ENCODE measurements around the gene CHEK2. TPM values are rescaled to one million over a fixed set of nuclear protein-coding genes. Genes with fewer than 3 reads are reported as not detected.
"Not testable (repeated sequence)": the region's sequence is repeated elsewhere in the genome, so short reads cannot be mapped to it uniquely, and the experiment has no call there.

Gene CHEK2
- total RNA-seq, 1 donor from 2014 or later: 11.0 TPM

GRCh38 chr22:28693041-28693760 lies 48.4 kb downstream of the CHEK2 start:
- not testable (repeated sequence) for DNase-seq (ENCODE audit: low read depth, low spot score)

DNA sequence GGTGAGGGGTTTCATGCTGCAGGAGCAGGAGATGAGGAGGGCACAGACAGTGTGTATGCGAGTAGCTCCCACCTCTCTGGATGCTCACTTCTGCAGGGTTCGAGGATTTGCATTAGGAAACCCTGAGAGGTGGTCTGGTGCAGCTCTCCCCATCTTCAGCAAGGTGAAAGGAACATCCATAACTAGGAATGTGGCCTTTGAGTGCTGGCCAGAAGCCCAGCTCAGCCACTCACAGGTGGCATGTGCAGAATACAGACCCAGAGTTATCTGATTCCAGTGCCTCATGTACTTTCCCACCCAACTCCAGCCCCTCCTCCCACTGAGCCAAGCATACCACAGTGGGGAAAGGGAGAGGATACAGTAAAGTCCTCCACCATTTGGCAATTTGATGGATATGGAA lies 51.8 kb downstream of the CHEK2 start:
- DNase-seq (ENCODE audit: low read depth, low spot score): not testable (repeated sequence)

DNA sequence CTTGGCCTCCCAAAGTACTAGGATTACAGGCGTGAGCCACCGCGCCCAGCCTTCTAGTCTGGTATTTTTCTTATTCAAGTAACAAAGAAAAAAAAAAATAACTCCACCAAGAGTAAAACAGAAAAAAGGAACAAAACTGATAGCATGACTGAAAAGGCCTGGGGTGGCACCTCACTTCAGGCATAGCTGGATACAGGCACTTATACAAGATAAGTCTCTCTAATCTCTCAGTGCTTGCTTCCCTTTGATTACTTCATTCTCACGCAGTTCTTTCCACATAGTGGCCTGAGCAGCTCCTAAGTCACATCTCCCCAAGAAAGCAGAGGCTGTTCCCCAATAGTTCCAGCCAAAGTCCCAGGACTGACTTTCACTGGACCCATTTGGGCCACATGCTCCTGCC lies 58.7 kb downstream of the CHEK2 start:
- DNase-seq (ENCODE audit: low read depth, low spot score): not testable (repeated sequence)

DNA sequence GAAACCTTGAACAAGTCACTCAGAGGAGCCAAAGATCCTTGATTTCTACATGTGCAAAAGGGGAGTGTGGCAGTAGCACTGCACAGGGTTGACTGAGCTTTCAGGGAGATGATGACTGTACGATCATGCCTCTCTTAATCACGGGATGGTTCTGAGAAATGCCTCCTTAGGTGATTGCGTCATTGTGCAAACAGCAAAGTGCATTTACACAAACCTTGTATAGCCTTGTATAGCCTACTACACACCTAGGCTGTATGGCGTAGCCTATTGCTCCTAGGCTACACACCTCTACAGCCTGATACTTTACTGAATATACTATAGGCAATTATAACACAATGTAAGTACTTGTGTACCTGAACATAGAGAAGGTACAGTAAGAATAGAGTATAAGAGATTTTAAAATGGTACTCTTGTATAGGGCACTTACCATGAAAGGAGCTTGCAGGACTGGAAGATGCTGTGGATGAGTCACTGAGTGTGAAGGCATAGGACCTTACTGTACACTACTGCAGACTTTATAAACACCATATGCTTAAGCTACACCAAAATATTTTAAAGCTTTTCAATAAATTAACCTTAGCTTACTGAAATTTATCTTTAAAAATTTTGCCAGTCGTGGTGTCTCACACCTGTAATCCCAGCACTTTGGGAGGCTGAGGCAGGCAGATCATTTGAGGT lies 60.7 kb downstream of the CHEK2 start:
- DNase-seq (ENCODE audit: low read depth, low spot score): not testable (repeated sequence)

DNA sequence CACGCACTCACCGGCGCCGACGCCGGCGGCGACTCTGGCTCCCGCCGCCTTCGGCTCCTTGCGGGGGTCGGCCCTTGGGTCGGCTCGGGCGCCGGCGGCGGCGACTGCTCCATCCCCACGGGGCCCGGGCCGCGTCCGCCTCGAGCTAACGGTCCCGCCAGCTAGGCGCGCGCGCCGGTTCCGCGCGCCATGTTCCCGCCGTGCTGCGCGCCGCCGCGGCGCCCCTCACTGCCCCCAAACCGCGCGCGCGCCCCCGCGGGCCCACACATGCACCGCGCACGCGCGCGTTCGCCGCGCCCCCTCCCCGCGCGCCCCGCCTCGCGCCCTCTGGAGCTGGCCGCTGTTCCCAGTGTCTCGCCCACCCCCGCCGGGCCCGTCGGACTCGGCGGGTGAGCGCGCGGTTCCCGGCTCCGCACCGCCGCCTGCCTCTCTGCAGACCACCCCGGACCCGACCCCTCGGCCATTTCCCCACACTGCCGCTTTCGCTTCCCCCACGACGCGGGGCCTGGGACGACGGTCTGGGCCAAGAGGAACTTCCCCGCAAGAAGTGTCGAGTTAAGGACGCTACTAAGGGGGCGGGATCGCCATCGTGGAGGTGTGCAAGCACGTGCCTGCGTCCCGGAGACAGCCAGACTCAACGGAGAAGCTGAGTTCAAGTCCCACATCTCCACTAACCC lies 61.9 kb downstream of the CHEK2 start, which contains the start of gene TTC28:
TSS of gene TTC28 (minus strand) at position 230 of the 677 bp plus-strand sequence. CDS start at position 113, 117 bp downstream.
- peak; percentile 49 for DNase-seq (ENCODE audit: low read depth, low spot score)

DNA sequence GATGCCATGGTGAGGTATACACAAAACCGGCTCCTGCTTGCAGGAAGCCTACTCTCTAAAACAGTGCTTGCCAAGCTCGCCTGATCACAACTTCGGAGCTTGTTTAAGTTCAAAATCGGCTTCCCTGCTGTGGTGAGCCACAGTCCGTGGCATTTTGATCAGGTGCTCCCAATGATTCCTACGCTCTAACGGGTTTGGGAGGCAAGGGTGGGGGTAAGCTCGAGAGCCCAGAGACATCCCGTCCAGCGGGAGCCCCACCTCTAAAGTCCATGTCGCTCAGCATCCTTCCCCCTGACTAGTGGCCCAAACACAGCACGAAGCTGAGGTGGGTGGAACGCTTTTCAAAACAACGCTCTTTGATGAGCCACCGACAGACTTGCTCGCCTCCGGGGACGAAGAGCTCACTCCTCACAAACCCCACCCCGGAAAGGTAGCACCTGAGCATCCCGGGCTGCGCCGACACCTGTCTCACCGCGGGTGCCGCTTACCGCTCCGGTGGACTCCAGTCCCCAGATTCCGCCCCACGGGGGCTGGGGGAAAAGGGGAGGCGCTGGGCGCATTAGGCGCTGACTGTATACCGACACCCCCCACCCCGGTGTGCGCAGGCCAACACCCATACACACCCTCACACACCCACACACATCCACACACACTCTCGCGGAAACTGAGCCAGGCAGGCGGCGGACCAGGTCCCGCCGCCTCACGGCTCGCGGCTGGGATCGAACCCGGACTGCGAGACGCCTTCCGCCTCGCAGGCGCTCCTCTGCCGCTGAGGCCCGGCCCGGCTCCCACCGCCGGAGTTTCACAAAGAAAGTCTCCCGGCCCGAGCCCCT lies 62.6 kb downstream of the CHEK2 start:
- not testable (repeated sequence) for DNase-seq (ENCODE audit: low read depth, low spot score)

GRCh38 chr22:28678170-28678569 lies 63.5 kb downstream of the CHEK2 start:
- DNase-seq (ENCODE audit: low read depth, low spot score): not testable (repeated sequence)

DNA sequence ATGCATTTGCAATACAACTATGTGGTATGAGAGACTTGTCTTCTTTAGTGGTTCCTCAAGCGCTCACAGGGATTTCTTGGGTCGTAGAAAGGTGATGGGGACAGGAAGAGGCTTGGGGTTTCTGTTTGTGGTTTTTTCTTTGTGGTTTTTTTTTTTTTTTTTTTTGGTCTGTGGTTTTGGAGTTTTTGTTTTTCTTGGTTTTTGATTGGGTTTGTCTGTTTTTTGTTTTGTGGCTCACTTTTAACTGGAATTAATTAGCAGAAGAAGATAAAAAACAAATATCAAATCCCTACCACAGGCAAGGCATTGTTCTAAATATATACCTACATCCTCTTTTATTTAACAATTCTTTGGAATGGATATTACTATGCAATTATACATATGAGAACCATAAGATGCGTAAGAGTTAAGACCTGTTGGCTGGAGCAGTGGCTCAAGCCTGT lies 67.5 kb downstream of the CHEK2 start:
- DNase-seq (ENCODE audit: low read depth, low spot score): no peak

DNA sequence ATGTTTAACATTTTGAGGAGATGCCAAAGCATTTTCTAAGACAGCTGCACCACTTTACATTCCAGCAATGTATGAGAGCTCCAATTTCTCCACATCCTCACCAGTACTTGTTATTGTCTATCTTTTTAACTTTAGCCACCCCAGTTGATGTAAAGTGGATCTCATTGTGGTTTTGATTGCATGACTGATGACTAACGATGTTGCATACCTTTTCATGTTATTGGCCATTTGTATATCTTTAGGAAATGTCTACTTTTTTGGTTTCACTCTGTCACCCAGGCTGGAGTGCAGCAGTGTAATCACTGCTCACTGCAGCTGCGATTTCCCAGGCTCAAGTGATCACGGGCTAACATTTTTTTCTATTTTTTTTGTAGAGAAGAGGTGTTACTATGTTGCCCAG lies 70.9 kb downstream of the CHEK2 start:
- no peak for DNase-seq (ENCODE audit: low read depth, low spot score)

- no peak for DNase-seq (ENCODE audit: low read depth, low spot score)
Measured at GRCh38 chr22:28670161-28670560, 71.5 kb downstream of the CHEK2 start.

- no peak for DNase-seq (ENCODE audit: low read depth, low spot score)
Measured at GRCh38 chr22:28669387-28669786, 72.2 kb downstream of the CHEK2 start.

DNA sequence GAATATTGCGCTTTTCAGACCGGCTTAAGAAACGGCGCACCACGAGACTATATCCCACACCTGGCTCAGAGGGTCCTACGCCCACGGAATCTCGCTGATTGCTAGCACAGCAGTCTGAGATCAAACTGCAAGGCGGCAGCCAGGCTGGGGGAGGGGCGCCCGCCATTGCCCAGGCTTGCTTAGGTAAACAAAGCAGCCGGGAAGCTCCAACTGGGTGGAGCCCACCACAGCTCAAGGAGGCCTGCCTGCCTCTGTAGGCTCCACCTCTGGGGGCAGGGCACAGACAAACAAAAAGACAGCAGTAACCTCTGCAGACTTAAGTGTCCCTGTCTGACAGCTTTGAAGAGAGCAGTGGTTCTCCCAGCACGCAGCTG lies 78.1 kb downstream of the CHEK2 start:
- DNase-seq (ENCODE audit: low read depth, low spot score): not testable (repeated sequence)

GRCh38 chr22:28658448-28658847 lies 83.2 kb downstream of the CHEK2 start:
- no peak for DNase-seq (ENCODE audit: low read depth, low spot score)

DNA sequence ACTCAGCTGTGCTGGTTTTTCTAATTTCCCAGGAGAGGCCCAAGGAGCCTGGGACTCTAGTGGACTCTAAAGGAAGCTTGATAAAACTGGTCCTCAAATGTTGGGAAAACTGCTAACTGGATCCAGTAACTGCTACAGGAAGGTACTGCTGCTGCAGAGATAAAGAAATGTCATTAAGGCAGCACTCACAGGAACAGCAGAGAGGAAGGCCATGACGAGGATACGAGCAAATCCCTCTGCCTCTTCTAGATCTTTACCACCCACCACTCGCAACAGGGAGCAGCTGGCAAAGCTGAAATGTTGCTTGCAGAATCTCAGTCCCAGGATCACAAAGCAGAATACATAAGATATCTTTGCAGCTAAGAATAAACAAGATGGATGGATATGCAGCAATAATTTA lies 85.4 kb downstream of the CHEK2 start:
- DNase-seq (ENCODE audit: low read depth, low spot score): no peak

DNA sequence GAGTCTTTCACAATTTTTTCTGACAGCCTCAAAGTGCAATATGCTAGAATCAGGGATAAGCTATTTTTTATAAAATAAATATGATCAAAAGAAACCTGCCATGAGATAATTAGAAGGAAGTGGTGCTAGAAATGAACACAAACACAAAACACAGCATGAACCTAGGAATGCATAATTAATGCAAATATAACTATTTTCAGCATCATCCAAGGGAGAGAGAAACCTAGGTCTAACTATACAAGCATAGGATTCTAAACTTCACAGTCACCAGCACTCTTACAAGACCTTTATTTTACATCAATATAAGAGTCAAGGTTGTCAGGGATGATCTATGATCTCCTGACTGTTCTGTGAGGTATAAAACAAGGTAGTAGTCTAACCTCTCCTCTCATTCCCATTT lies 91.2 kb downstream of the CHEK2 start:
- DNase-seq (ENCODE audit: low read depth, low spot score): no peak

GRCh38 chr22:28648792-28649191 lies 92.8 kb downstream of the CHEK2 start:
- DNase-seq (ENCODE audit: low read depth, low spot score): no peak

DNA sequence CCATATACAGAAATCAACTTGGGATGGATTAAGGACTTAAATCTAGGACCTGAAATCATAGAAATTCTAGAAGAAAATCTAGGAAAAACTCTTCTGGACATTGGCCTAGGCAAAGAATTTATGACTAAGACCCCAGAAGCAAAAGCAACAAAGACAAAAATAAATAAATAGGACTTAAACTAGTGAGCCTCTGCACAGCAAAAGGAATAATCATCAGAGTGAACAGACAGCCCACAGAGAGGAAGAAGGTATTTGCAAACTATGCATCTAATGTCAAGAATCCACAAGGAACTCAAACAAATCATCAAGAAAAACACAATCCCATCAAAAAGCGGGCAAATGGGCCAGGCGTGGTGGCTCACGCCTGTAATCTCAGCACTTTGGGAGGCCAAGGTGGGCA lies 94.4 kb downstream of the CHEK2 start:
- DNase-seq (ENCODE audit: low read depth, low spot score): no peak

DNA sequence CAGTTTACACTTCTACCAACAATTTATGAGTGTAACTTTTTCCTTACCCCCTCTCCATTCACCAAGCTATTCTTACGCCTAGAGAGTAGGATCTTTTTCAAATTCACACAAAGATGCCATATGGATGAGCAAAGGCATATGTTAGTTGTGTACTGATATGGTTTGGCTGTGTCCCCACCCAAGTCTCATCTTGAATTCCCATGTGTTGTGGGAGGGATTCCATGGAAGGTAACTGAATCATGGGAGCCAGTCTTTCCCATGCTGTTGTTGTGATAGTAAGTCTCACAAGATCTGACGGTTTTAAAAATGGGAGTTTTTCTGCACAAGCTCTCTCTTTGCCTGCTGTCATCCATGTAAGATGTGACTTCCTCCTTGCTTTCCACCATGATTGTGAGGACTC lies 102.3 kb downstream of the CHEK2 start:
- DNase-seq (ENCODE audit: low read depth, low spot score): no peak

Data from pulmonary artery endothelial cell (primary cell).